GM12878 (cell line): ENCODE results near the gene MYRF.

Experiments used
- CBX5 ChIP-seq: sonication (generic); IDR thresholded peaks from 2 replicates; pipeline ENCODE4 v1.6.1; 2016; ENCODE audit warnings: low read depth, moderate library complexity, mild to moderate bottlenecking, inconsistent platforms
- EP300 ChIP-seq, 2 experiments: fragments of 150-350 bp in 1 of 2; IDR thresholded peaks; 2 replicates each; pipeline ENCODE4 v1.6.1; 2011 to 2012; ENCODE audit warnings: low read depth in 2 of 2, low read length in 2 of 2, borderline replicate concordance in 1 of 2, improper control_type of control experiment in 1 of 2, inconsistent platforms in 1 of 2; ENCODE audit not compliant: control insufficient read depth in 1 of 2
- HDGF ChIP-seq: fragments of 450-650 bp; IDR thresholded peaks from 2 replicates; pipeline ENCODE4 v1.6.1; 2016; ENCODE audit warnings: antibody characterized with exemption
- MYC ChIP-seq: IDR thresholded peaks from 2 replicates; pipeline ENCODE4 v1.6.1; 2011; ENCODE audit warnings: mild to moderate bottlenecking, low read length, moderate library complexity, inconsistent platforms; ENCODE audit not compliant: insufficient read depth, insufficient replicate concordance, insufficient read length, severe bottlenecking
- ZNF384 ChIP-seq: IDR thresholded peaks from 2 replicates; pipeline ENCODE4 v1.6.1; 2012; ENCODE audit warnings: low read depth, mild to moderate bottlenecking, low read length, improper control_type of control experiment, borderline replicate concordance
- TF ChIP-seq, protein P1 (sequence below): IDR thresholded peaks from 2 replicates; pipeline ENCODE4 v1.6.1; 2011; ENCODE audit warnings: low read depth, mild to moderate bottlenecking, low read length, moderate library complexity, borderline replicate concordance; ENCODE audit errors: extremely low read depth

DNA sequence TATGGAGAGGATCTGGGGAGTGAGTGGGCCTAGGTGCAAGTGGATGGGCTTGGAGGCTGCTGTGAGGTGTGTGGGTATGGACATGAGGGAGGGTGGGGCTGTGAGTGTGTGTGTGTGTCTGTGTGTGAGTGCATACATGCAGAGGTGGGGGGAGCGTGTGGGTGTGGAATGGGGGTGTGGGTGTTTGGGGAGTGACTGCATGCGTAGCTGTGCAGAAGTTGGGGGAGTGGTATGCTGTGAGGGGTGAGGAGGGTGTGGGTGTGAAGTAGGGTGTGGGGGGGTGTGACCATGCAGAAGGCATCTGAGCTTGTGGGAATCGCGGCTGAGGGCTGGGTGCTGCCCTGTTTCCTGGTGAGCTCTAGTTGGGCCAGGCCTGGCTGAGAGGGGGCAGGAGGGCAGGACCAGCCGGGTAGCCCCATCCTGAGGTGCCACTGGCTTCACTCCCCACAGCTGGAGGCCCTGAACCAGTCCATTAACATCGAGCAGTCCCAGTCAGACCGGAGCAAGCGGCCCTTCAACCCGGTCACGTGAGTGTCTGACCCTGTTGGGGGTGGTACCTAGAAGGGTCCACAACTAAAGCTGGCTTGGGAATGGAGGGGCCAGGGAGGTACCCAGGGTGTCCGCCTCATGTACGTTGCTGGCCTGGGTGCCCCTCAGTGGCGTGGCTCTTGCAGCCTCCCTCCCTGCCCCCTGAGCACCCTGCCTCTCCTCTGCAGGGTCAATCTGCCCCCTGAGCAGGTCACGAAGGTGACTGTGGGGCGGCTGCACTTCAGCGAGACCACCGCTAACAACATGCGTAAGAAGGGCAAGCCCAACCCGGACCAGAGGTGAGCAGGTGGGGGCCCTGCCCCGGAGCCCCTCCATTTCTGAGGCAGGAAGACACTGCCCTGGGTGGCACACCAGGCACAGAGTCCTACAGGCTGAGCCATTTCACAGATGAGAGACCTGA is 23.4 kb downstream of the MYRF start:
- no peak for TF ChIP-seq MYC
- TF ChIP-seq HDGF, result no peak
- no peak for TF ChIP-seq EP300 (IDR thresholded peaks at IDR 0.05; ENCODE audit: borderline replicate concordance in 1 of 2, control insufficient read depth in 1 of 2, low read depth in 2 of 2, low read length in 2 of 2)
- no peak for TF ChIP-seq CBX5
- TF ChIP-seq, protein P1, sequence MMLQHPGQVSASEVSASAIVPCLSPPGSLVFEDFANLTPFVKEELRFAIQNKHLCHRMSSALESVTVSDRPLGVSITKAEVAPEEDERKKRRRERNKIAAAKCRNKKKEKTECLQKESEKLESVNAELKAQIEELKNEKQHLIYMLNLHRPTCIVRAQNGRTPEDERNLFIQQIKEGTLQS, result no peak
- TF ChIP-seq ZNF384, result no peak
